ENCODE measurements around the gene TEP1.
"Not testable (repeated sequence)": the region's sequence is repeated elsewhere in the genome, so short reads cannot be mapped to it uniquely, and the experiment has no call there.

The TEP1 gene

DNA sequence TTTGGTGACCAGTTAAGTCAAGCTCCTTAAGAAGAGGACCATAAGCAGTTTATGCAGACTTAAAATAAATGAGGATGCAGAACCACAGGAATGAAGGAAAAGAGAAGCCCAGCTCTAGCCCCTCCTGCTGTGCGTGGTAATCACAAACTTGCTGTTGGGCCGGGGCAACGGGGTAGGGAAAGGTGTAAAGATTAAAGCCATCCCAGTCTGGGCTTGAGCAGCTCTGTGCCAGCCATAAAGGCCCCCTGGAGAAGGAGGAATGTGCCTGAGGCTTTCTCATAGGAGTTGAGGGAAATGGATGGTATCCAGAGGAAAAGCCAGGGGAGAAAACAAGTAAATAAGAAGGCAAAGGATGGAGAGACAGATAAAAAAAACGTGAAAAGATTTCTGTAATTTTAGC lies 25.1 kb downstream of the TEP1 start:
- no peak for DNase-seq (ENCODE audit: low read depth in 2 of 2)

GRCh38 chr14:20387576-20387975 lies 25.7 kb downstream of the TEP1 start:
- DNase-seq (ENCODE audit: low read depth in 2 of 2) = no peak

DNA sequence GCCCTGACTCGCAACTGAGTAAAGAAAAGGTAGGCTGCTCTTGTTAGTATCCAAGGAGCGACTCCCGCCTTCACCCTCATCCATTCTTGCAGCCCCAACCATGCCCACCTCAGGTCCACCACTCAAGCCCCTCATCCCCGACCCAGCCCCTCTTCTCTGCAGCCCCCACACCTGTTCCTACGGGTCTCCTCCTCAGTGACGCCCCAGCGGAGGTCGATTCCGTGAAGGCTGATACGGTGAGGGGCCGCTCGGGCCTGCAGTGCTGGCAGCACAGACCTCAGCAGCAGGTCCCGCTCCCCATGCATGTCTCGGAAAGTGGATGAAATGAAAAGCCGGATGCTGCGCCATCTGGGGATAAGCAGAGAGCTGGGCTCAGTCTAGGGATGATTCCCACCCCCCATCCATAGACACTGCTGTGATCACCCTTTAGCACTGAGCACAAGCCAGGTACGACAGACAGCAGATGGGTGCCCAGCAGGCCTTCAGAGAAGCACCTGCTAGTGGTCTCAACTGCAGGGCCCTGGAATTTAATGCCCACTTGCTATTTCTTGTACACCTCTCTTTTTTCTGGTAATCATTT lies 26.9 kb downstream of the TEP1 start:
- DNase-seq (ENCODE audit: low read depth in 2 of 2) = no peak

DNA sequence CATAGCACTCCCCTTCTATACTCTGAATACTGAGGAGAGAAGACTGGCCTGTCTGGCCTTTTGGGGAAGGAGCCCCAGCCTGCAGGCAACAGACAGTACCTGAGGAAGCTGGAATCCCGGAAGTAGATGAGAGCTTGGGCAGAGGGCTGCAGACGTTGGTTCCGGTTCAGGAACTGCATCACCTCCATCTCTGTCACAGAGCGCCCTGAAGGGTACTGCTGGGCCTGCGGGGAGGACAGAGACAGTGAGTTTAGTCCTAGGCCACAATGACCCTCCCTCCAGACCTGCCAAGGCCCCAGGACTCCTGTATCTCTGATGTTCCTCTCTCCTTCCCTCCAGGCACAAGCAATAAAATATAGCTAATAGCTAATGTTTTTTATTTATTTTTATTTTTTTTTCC lies 28.4 kb downstream of the TEP1 start:
- DNase-seq (ENCODE audit: low read depth in 2 of 2) = no peak

GRCh38 chr14:20384321-20384720 lies 29.0 kb downstream of the TEP1 start:
- DNase-seq (ENCODE audit: low read depth in 2 of 2) = no peak

GRCh38 chr14:20383636-20384035 lies 29.7 kb downstream of the TEP1 start:
- DNase-seq (ENCODE audit: low read depth in 2 of 2) = no peak

- no peak for DNase-seq (ENCODE audit: low read depth in 2 of 2)
Observed at GRCh38 chr14:20383032-20383431, 30.3 kb downstream of the TEP1 start.

DNA sequence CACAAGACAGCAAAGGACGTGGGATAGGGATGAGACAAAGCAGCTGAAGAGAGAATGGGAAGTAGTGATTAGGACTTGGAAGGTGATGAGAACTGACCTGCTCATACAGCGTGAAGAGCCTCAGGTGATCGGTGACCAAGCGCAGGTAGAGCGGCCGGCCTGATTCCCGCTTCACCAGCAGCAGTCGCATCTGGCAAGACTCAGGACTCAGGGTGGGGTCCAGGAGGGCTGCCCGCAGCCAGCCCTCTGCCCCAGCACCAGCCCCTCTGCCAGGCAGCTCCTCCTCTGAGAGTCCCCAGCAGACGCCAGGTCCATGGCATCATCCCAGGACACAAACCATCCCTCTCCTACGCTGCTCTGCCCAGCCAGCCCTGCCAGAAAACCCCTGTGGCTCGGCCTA lies 30.8 kb downstream of the TEP1 start:
- DNase-seq (ENCODE audit: low read depth in 2 of 2) = no peak

DNA sequence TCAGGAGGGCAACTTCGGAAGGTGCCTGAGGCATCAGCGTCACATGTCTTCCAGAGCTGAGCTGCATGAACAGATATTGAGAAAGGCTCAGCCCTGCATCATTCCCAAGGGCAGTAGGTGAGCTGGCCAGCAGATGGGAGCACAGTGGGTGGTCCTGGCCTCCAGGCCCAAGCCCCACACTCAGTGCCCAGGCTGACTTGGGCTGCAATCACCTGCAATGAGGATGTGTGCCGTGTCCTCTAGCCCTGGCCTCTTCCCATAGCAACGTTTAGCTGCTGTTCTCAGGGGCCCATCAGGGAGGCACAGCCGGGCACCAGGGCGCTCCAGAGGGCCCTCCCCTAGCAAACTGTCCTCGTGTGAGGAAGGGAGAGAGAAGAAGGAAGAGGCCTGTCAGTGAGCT lies 32.0 kb downstream of the TEP1 start:
- no peak for DNase-seq (ENCODE audit: low read depth in 2 of 2)

GRCh38 chr14:20380681-20381080 lies 32.6 kb downstream of the TEP1 start:
- no peak for DNase-seq (ENCODE audit: low read depth in 2 of 2)

GRCh38 chr14:20379743-20380142 lies 33.6 kb downstream of the TEP1 start:
- no peak for DNase-seq (ENCODE audit: low read depth in 2 of 2)

GRCh38 chr14:20377171-20377570 lies 36.1 kb downstream of the TEP1 start:
- no peak for DNase-seq (ENCODE audit: low read depth in 2 of 2)

DNA sequence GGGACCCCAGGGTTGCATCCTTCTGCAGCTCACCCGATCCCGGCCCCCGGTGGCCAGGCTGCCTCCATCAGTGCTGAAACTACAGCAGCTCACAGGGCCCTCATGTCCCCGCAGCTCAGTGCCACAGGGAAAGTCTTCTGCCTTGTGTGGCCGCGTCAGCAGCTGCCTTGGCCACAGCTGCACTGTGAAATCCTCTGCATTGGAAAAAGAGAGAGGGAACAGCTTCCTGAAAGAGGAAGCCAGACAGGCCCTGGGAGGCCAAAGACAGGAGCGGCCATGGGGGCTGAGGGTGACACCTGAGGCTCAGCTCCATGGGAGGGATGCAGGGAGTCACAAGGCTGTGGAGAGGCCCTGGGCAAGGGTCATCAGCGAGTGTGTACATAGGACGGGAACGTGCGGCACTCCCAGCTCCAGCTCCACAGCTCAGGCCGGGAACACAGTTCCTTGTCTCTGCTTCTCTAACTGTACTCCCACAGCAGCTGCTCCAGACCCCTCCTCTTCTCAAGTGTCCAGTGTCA lies 37.2 kb downstream of the TEP1 start:
- no peak for DNase-seq (ENCODE audit: low read depth in 2 of 2)

GRCh38 chr14:20375471-20375870 lies 37.8 kb downstream of the TEP1 start:
- DNase-seq (ENCODE audit: low read depth in 2 of 2) = no peak

- DNase-seq (ENCODE audit: low read depth in 2 of 2) = no peak
Observed at GRCh38 chr14:20372796-20373195, 40.5 kb downstream of the TEP1 start.

DNA sequence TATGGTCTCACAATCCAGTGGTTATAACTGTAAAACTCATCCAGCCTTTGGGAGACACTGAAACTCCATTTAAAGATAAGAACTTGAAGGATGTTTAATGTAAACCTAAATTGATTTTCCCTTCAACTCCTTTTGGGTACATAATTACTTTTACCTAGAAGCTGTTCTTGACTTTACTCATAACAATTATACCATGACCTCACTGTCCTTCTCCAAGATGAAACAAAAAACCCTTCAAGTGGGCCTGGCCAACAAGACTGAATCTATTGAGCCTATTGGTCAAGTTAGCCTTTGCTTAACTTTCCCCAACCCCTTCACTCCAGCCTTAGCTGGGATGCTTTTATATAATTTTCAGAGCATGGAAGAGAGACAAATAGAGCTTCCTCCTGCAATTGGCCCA lies 47.4 kb downstream of the TEP1 start:
- no peak for DNase-seq (ENCODE audit: low read depth in 2 of 2)

DNA sequence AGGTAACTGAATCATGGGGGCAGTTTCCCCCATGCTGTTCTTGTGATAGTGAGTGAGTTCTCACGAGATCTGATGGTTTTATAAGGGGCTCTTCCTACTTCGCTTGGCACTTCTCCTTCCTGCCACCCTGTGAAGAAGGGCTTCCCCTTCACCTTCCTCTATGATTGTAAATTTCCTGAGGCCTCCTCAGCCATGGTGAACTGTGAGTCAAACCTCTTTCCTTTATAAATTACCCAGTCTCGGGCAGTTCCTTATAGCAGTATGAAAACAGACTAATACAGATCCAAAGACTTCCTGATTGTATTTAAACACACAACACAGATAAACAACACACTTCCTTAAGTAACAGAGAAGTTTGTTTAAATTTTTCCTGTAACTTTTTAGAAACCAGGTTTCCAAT lies 54.8 kb downstream of the TEP1 start:
- not testable (repeated sequence) for DNase-seq (ENCODE audit: low read depth in 2 of 2)

DNA sequence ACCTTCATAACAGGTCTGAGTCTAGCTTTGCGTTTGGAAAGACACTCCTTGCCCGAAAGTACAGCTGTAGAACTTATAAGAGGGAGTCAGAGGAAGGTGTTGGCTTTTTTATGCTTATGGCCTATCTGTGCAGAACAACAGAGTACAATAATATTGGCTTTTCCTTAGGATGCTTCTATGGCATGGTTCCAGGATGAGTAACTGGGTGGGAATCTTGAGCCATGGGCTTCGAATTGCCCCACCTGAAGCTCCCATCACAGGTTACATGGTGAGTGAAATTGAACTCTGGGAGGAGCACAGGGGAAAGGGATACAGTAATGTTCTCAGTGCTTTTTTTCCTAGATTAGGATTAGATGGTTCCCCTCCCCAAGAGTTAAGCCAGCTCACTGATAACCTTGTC lies 56.9 kb downstream of the TEP1 start:
- DNase-seq (ENCODE audit: low read depth in 2 of 2) = no peak

GRCh38 chr14:20350860-20351259 lies 62.4 kb downstream of the TEP1 start:
- no peak for DNase-seq (ENCODE audit: low read depth in 2 of 2)

DNA sequence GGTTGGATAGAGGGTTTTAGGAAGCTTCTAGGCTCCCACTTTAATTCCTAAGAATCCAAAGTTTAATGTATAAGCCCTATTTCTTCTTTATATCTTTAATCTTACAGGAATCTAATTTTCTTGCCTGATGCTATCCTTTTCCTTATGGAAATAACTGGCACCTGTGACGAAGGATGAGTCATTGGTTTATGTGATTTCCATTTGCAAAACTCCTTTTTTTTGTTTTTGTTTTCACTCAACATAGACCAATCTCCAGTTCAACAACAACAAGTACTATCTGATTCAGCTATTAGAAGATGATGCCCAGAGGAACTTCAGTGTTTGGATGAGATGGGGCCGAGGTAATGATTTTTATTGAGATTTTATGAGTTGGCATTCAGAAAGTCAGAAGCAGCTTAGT lies 63.0 kb downstream of the TEP1 start:
- DNase-seq (ENCODE audit: low read depth in 2 of 2) = no peak

GRCh38 chr14:20347747-20348146 lies 65.6 kb downstream of the TEP1 start:
- no peak for DNase-seq (ENCODE audit: low read depth in 2 of 2)

DNA sequence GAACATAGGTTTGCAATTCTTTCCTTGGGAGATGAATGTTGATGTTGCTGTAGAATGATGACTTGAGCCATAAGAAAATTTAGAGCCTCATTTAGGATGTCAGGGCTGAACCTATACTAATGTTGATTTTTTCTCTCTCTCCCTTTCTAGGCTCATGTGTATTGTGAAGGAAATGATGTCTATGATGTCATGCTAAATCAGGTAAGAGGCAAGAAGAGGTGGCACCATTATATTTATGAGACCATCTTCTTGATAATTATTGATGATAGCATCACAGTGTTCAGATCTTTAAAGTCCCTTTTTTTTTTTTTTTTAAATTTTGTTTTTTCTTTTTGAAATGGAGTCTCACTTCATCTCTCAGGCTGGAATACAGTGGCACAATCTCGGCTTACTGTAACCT lies 66.6 kb downstream of the TEP1 start:
- DNase-seq (ENCODE audit: low read depth in 2 of 2) = no peak

- no peak for DNase-seq (ENCODE audit: low read depth in 2 of 2)
Observed at GRCh38 chr14:20345366-20345765, 67.9 kb downstream of the TEP1 start.

DNA sequence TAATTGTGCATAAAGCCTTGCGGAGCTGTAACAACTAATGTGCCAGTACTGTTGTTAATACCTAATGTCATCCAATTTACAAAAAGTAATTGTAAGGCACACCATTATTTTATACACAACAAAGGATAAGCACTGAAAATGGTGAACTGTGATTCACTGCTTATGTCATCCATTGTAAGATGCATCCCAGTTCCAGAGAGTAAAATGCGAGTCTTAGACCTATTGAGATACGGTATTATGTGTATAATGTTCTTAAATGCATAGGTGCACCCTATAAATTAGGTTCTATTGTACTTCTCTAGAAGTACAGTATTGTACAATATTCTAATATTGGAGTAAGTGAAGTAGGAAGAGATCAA lies 69.5 kb downstream of the TEP1 start:
- DNase-seq (ENCODE audit: low read depth in 2 of 2) = no peak
